ENCODE data around the gene PIN1. TPM values are rescaled to one million over a fixed set of nuclear protein-coding genes. Genes with fewer than 3 reads are reported as not detected.

The PIN1 gene
- total RNA-seq, 2 experiments from 2014 or later = 79.9 to 81.4 TPM

DNA sequence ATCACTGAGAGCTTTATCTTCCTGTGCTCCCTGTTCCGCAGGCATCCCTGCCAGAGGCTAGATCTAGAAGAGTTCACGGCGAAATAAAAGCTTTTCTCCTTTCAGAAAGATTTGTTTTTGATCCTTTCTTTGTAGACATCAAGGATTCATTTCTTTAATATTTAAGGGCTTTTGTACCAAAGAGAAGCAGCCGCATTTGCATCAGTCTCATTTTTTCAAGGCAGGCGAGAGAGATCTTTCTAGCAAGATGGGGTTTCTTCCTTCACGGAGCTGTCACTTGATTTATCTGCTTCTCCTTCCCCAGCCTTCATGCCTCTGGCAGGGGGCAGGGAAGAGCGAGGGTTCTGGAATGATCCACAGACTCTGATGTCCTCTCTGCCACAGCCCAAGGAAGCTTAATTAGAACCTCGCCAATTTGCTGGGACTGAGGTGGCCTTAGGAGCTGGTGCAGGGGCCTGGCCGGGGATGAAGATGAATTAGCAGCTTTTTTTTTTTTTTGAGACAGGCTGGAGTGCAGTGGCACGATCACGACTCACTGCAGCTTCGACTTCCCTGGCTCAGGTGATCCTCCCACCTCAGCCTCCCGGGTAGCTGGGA, 40.0 kb downstream of the PIN1 start:
- Mint-ChIP-seq H3K4me3 (no peak overlapping the region), H3K4me1 (ENCODE audit: low read depth) (no peaks in the 10 kb centered on the region), H3K27ac (no peak overlapping the region), H3K27me3 (no peaks in the 10 kb centered on the region), H3K9me3 (no peaks in the 10 kb centered on the region), H3K36me3 (ENCODE audit: low read depth) (no peaks in the 10 kb centered on the region)
- no peak for ATAC-seq
- ChIA-PET CTCF (interaction anchor here (0.6 to 0.9 kb wide), 2 partner anchors 18 to 56 kb away, joined by 3 to 4 read pairs; no protein-coding TSS in a partner anchor), POLR2A (interaction anchor here (0.8 to 1.1 kb wide), 3 partner anchors 11 to 467 kb away, joined by 3 read pairs; no protein-coding TSS in a partner anchor)
- intact Hi-C loops (cut with micrococcal nuclease) = no loop called here
- TF ChIP-seq, protein P1, sequence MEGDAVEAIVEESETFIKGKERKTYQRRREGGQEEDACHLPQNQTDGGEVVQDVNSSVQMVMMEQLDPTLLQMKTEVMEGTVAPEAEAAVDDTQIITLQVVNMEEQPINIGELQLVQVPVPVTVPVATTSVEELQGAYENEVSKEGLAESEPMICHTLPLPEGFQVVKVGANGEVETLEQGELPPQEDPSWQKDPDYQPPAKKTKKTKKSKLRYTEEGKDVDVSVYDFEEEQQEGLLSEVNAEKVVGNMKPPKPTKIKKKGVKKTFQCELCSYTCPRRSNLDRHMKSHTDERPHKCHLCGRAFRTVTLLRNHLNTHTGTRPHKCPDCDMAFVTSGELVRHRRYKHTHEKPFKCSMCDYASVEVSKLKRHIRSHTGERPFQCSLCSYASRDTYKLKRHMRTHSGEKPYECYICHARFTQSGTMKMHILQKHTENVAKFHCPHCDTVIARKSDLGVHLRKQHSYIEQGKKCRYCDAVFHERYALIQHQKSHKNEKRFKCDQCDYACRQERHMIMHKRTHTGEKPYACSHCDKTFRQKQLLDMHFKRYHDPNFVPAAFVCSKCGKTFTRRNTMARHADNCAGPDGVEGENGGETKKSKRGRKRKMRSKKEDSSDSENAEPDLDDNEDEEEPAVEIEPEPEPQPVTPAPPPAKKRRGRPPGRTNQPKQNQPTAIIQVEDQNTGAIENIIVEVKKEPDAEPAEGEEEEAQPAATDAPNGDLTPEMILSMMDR (IDR thresholded peaks at IDR 0.05) = no peak
- DNase-seq = no peak

DNA sequence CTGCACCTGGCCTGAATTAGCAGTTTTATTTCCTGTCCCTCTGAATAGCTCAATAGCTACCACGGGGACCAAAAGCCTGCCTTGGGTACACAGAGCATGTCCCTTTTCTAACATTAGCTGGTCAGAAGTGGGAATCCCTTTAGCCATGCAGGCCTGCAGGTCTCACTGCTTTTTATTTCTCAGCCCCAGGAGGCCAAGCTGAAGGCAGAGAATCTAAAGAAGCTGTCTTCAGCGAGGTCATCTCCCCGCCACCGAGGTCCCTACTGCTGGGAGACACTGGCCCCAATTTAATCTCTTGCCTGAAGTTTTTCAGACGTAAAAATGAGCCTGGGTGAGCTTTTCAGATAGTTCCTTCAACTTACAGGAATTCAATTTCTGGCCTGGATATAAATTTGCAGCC, 40.7 kb downstream of the PIN1 start:
- CTCF ChIA-PET = interaction anchor here (0.6 to 1.0 kb wide), 2 partner anchors 9 to 18 kb away, joined by 4 read pairs; no protein-coding TSS in a partner anchor
- Mint-ChIP-seq H3K36me3 (ENCODE audit: low read depth) (no peaks in the 10 kb centered on the region), H3K27me3 (no peaks in the 10 kb centered on the region), H3K4me3 (no peak overlapping the region), H3K4me1 (ENCODE audit: low read depth) (no peaks in the 10 kb centered on the region), H3K27ac (no peak overlapping the region), H3K9me3 (no peaks in the 10 kb centered on the region)
- POLR2A ChIA-PET = interaction anchor here (0.8 kb wide), 1 partner anchor 21 kb away, joined by 3 read pairs; no protein-coding TSS in a partner anchor
- DNase-seq (no peak), ATAC-seq (no peak)
- intact Hi-C loops (cut with micrococcal nuclease) = no loop called here
- TF ChIP-seq, protein P1 (IDR thresholded peaks at IDR 0.05) = no peak

DNA sequence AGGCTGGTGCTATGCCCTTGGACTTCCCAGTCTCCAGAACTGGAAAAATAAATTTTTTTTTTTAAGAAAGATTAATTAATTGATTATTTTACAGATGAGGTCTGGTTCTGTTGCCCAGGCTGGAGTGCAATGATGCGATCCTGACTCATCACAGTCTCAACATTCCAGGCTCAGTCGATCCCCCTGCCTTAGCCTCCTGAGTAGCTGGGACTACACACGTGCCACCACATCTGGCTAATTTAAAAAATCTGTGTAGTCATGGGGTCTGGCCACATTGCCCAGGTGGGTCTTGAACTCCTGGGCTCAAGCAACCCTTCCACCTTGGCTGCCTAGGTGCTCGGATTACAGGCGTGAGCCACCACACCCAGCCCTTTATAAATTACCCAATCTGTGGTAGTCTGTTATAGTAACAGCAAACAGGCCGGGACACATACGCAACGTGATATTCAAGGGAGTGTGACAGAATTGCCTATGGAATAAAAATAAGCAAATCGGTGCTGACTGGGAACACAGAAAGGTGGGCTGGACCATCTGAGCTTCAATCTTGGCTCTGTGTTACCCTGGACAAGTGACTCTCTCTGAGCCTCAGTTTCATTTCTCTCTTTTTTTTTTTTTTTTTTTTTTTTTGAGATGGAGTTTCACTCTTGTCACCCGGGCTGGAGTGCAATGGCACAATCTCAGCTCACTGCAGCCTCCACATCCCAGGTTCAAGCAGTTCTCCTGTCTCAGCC, 42.8 kb downstream of the PIN1 start:
- intact Hi-C loops (cut with micrococcal nuclease) = no loop called here
- ATAC-seq = no peak
- Mint-ChIP-seq H3K27me3 (no peaks in the 10 kb centered on the region), H3K36me3 (ENCODE audit: low read depth) (no peaks in the 10 kb centered on the region), H3K9me3 (no peaks in the 10 kb centered on the region), H3K4me1 (ENCODE audit: low read depth) (no peaks in the 10 kb centered on the region), H3K27ac (no peak overlapping the region), H3K4me3 (no peak overlapping the region)
- ChIA-PET CTCF (no interaction called here), POLR2A (interaction anchor here (1.3 kb wide), 1 partner anchor 10 kb away, joined by 5 read pairs; no protein-coding TSS in a partner anchor)
- DNase-seq = no peak
- TF ChIP-seq, protein P1 (IDR thresholded peaks at IDR 0.05) = no peak

DNA sequence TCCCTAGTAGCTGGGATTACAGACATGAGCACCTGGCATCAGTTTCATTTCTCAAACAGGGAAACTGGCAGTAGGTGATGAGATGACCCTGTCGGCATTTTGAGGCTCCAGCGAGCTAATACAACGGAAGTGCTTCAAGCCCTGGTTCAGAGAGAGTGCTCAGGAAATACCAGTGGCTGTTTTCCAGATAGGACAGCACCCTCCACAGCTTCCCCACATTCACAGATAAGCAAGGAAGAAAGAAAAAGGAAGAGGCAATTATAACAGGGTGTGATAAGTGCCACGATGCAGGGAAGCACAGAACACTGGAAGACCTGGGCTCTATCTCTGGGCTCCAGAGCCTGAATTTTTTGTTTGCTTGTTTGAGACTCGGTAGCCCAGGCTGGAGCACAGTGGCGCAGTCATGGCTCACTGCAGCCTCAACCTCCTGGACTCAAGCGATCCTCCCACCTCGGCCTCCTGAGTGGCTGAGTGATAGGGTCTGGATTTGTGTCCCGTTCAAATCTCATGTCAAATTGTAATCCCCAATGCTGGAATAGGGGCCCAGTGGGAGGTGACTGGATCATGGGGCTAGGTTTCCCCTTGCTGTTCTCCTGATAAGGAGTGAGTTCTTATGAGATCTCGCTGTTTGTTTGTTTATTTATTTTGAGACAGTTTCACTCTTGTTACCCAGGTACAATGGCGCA, 43.5 kb downstream of the PIN1 start:
- Mint-ChIP-seq H3K27me3 (no peaks in the 10 kb centered on the region), H3K4me3 (no peak overlapping the region), H3K27ac (no peak overlapping the region), H3K9me3 (no peaks in the 10 kb centered on the region), H3K4me1 (ENCODE audit: low read depth) (no peaks in the 10 kb centered on the region), H3K36me3 (ENCODE audit: low read depth) (no peaks in the 10 kb centered on the region)
- CTCF ChIA-PET = no interaction called here
- ATAC-seq (no peak), DNase-seq (no peak)
- POLR2A ChIA-PET = interaction anchor here (1.3 kb wide), 1 partner anchor 10 kb away, joined by 5 read pairs; no protein-coding TSS in a partner anchor
- TF ChIP-seq, protein P1 (IDR thresholded peaks at IDR 0.05) = no peak
- intact Hi-C loops (cut with micrococcal nuclease) = no loop called here
